WTC11 (cell line): ENCODE results near the gene OR7E24. TPM values are rescaled to one million over a fixed set of nuclear protein-coding genes. Genes with fewer than 3 reads are reported as not detected.

ENCODE experiments used
- ATAC-seq: fragments of 200-7000 bp; cut with Tn5 transposase; 2 replicates; pipeline ENCODE4 v1.10.0; 2021; ENCODE audit warnings: mild to moderate bottlenecking, moderate library complexity
- CTCF ChIA-PET: fragments of 300-600 bp; sonication (Branson Sonifier 250); formaldehyde crosslinking; loops from one replicate; lab custom pipeline; 2021; ENCODE audit warnings: antibody characterized with exemption; lab: Charles Lee
- POLR2A ChIA-PET: fragments of 350-600 bp; sonication (Branson Sonifier 250); formaldehyde crosslinking; loops from one replicate; lab custom pipeline; 2021; ENCODE audit warnings: antibody characterized with exemption; lab: Charles Lee
- DNase-seq: peaks from one replicate; pipeline ENCODE4 v3.0.0; 2021; ENCODE audit warnings: low spot score
- H3K27ac Mint-ChIP-seq: 2 replicates; pipeline ENCODE4 v1.8.0; 2021; ENCODE audit warnings: mixed read lengths
- H3K27me3 Mint-ChIP-seq: 2 replicates; pipeline ENCODE4 v1.8.0; 2021; ENCODE audit warnings: low read depth, mild to moderate bottlenecking, moderate library complexity, mixed read lengths
- H3K36me3 Mint-ChIP-seq: 2 replicates; pipeline ENCODE4 v1.8.0; 2021; ENCODE audit warnings: mixed read lengths
- H3K4me1 Mint-ChIP-seq: 2 replicates; pipeline ENCODE4 v1.8.0; 2022; ENCODE audit warnings: mixed read lengths
- H3K4me3 Mint-ChIP-seq: 2 replicates; pipeline ENCODE4 v1.8.0; 2021; ENCODE audit warnings: mild to moderate bottlenecking, moderate library complexity, mixed read lengths
- H3K9me3 Mint-ChIP-seq: 2 replicates; pipeline ENCODE4 v1.8.0; 2021; ENCODE audit warnings: mixed read lengths
- EMX1 ChIP-seq: fragments of 250-450 bp; sonication (Bioruptor Pico); IDR thresholded peaks from 2 replicates; pipeline ENCODE4 v1.8.0; 2021; ENCODE audit warnings: mild to moderate bottlenecking
- GTF2I ChIP-seq: fragments of 250-450 bp; sonication (Bioruptor Pico); conservative IDR thresholded peaks from 2 replicates; pipeline ENCODE4 v1.4.0; 2021; ENCODE audit warnings: mild to moderate bottlenecking
- HMGA2 ChIP-seq: fragments of 250-450 bp; sonication (Bioruptor Pico); IDR thresholded peaks from 2 replicates; pipeline ENCODE4 v1.4.0; 2021; ENCODE audit warnings: mild to moderate bottlenecking, moderate library complexity
- NFATC4 ChIP-seq: fragments of 250-450 bp; sonication (Bioruptor Pico); IDR thresholded peaks from 2 replicates; pipeline ENCODE4 v1.9.0; 2021; ENCODE audit warnings: mild to moderate bottlenecking
- NR3C1 ChIP-seq: sonication (generic); formaldehyde crosslinking; conservative IDR thresholded peaks from 2 replicates; pipeline ENCODE4 v1.8.1; 2023; ENCODE audit warnings: low read depth, mild to moderate bottlenecking, missing genetic modification reagents
- PRRX2 ChIP-seq: fragments of 250-450 bp; sonication (Bioruptor Pico); IDR thresholded peaks from 2 replicates; pipeline ENCODE4 v1.8.0; 2021; ENCODE audit warnings: mild to moderate bottlenecking
- SOX15 ChIP-seq: fragments of 250-450 bp; sonication (Bioruptor Pico); IDR thresholded peaks from 2 replicates; pipeline ENCODE4 v1.9.0; 2021; ENCODE audit warnings: mild to moderate bottlenecking
- TP53 ChIP-seq: sonication (generic); formaldehyde crosslinking; IDR thresholded peaks from 2 replicates; pipeline ENCODE4 v1.8.1; 2023; ENCODE audit warnings: mild to moderate bottlenecking, missing genetic modification reagents
- ZBTB21 ChIP-seq: sonication (generic); formaldehyde crosslinking; IDR thresholded peaks from 2 replicates; pipeline ENCODE4 v1.8.1; 2023; ENCODE audit warnings: mild to moderate bottlenecking, missing genetic modification reagents, borderline replicate concordance
- total RNA-seq: library from RNA; stranded (reverse); gene quantifications from 3 replicates; pipeline ENCODE4 v1.2.3, GENCODE V29; 2021
- TF ChIP-seq, protein P1 (sequence below): sonication (generic); formaldehyde crosslinking; IDR thresholded peaks from 2 replicates; pipeline ENCODE4 v1.8.0; 2023; ENCODE audit warnings: missing genetic modification reagents
- TF ChIP-seq, protein P2 (sequence below): sonication (generic); formaldehyde crosslinking; conservative IDR thresholded peaks from 2 replicates; pipeline ENCODE4 v1.8.1; 2022; ENCODE audit warnings: mild to moderate bottlenecking, missing genetic modification reagents
- TF ChIP-seq, protein P3 (sequence below): sonication (generic); formaldehyde crosslinking; IDR thresholded peaks from 2 replicates; pipeline ENCODE4 v1.8.0; 2022; ENCODE audit warnings: missing genetic modification reagents
- TF ChIP-seq, protein P4 (sequence below): sonication (generic); formaldehyde crosslinking; IDR thresholded peaks from 2 replicates; pipeline ENCODE4 v1.8.1; 2023; ENCODE audit warnings: mild to moderate bottlenecking, missing genetic modification reagents, borderline replicate concordance

OR7E24 gene
- total RNA-seq, 1 experiment from 2014 or later = not detected

DNA sequence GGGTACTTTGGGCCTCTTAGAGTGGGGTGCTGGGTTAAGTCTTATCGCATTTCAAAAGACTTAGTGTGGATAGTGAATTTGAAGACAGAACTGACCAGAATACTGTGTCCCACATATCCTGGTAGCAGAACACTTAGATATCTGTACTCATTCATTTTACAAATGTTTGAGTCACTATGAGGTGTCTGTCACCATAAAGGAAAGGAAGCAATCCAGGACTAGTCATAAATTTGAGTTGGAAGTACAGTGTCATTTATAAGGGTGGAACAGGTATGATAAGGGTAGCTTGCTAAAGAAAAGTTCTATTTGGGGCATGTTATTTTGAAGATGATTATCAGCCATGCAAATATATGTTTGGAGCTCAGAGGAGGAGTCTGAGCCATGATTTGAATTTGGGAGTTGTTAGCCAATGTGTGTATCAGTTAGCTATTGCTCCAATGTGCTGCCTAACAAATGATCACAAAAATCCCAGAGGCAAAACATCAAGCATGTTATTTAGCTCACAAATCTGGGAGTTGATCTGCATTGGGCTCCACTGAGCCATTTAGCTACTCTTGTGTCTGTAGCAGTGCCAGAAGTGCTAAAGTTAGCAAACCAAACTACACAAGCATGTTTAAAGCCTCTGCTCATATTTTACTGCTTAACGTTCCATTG, 38.6 kb downstream of the OR7E24 start:
- no peak overlapping the region for H3K4me3 Mint-ChIP-seq
- TF ChIP-seq EMX1 (CRISPR knock-in tag) (no peak), PRRX2 (CRISPR knock-in tag) (no peak), SOX15 (CRISPR knock-in tag) (no peak), TP53 (CRISPR knock-in tag) (no peak), HMGA2 (no peak), GTF2I (CRISPR knock-in tag) (no peak)
- TF ChIP-seq, protein P1, sequence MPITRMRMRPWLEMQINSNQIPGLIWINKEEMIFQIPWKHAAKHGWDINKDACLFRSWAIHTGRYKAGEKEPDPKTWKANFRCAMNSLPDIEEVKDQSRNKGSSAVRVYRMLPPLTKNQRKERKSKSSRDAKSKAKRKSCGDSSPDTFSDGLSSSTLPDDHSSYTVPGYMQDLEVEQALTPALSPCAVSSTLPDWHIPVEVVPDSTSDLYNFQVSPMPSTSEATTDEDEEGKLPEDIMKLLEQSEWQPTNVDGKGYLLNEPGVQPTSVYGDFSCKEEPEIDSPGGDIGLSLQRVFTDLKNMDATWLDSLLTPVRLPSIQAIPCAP (CRISPR knock-in tag) = no peak
- TF ChIP-seq, protein P2, sequence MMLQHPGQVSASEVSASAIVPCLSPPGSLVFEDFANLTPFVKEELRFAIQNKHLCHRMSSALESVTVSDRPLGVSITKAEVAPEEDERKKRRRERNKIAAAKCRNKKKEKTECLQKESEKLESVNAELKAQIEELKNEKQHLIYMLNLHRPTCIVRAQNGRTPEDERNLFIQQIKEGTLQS (CRISPR knock-in tag) = no peak
- TF ChIP-seq, protein P3, sequence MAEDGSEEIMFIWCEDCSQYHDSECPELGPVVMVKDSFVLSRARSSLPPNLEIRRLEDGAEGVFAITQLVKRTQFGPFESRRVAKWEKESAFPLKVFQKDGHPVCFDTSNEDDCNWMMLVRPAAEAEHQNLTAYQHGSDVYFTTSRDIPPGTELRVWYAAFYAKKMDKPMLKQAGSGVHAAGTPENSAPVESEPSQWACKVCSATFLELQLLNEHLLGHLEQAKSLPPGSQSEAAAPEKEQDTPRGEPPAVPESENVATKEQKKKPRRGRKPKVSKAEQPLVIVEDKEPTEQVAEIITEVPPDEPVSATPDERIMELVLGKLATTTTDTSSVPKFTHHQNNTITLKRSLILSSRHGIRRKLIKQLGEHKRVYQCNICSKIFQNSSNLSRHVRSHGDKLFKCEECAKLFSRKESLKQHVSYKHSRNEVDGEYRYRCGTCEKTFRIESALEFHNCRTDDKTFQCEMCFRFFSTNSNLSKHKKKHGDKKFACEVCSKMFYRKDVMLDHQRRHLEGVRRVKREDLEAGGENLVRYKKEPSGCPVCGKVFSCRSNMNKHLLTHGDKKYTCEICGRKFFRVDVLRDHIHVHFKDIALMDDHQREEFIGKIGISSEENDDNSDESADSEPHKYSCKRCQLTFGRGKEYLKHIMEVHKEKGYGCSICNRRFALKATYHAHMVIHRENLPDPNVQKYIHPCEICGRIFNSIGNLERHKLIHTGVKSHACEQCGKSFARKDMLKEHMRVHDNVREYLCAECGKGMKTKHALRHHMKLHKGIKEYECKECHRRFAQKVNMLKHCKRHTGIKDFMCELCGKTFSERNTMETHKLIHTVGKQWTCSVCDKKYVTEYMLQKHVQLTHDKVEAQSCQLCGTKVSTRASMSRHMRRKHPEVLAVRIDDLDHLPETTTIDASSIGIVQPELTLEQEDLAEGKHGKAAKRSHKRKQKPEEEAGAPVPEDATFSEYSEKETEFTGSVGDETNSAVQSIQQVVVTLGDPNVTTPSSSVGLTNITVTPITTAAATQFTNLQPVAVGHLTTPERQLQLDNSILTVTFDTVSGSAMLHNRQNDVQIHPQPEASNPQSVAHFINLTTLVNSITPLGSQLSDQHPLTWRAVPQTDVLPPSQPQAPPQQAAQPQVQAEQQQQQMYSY (CRISPR knock-in tag) = no peak
- TF ChIP-seq, protein P4, sequence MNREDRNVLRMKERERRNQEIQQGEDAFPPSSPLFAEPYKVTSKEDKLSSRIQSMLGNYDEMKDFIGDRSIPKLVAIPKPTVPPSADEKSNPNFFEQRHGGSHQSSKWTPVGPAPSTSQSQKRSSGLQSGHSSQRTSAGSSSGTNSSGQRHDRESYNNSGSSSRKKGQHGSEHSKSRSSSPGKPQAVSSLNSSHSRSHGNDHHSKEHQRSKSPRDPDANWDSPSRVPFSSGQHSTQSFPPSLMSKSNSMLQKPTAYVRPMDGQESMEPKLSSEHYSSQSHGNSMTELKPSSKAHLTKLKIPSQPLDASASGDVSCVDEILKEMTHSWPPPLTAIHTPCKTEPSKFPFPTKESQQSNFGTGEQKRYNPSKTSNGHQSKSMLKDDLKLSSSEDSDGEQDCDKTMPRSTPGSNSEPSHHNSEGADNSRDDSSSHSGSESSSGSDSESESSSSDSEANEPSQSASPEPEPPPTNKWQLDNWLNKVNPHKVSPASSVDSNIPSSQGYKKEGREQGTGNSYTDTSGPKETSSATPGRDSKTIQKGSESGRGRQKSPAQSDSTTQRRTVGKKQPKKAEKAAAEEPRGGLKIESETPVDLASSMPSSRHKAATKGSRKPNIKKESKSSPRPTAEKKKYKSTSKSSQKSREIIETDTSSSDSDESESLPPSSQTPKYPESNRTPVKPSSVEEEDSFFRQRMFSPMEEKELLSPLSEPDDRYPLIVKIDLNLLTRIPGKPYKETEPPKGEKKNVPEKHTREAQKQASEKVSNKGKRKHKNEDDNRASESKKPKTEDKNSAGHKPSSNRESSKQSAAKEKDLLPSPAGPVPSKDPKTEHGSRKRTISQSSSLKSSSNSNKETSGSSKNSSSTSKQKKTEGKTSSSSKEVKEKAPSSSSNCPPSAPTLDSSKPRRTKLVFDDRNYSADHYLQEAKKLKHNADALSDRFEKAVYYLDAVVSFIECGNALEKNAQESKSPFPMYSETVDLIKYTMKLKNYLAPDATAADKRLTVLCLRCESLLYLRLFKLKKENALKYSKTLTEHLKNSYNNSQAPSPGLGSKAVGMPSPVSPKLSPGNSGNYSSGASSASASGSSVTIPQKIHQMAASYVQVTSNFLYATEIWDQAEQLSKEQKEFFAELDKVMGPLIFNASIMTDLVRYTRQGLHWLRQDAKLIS (CRISPR knock-in tag) = no peak
- DNase-seq (no peak), ATAC-seq (no peak)
- ChIA-PET POLR2A (no interaction called here), CTCF (no interaction called here)
- H3K27me3 Mint-ChIP-seq = peaks cover 2% of the 10 kb centered on the region; the same call in 1 of the 2 replicates
- peaks cover 51% of the 10 kb centered on the region for H3K36me3 Mint-ChIP-seq
- H3K9me3 Mint-ChIP-seq = peaks cover 65% of the 10 kb centered on the region
- no peaks in the 10 kb centered on the region for H3K4me1 Mint-ChIP-seq
- H3K27ac Mint-ChIP-seq = no peak overlapping the region

DNA sequence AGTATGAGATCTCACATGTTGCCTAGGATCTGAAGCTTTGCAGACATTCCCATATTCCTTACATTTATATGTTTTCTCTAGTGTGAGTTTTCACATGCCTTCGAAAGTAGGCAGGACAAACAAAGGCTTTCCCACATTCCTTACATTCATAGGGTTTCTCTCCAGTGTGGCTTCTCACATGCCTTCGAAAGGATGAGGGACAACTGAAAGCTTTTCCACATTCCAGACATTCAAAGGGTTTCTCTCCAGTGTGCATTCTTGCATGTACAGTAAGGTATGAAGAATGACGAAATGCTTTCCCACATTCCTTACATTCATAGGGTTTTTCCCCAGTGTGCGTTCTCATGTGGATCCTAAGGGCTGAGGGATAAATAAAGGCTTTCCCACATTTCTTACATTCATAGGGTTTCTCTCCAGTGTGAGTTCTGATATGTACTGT, 44.7 kb downstream of the OR7E24 start:
- DNase-seq = no peak
- ChIA-PET POLR2A (no interaction called here), CTCF (no interaction called here)
- no peaks in the 10 kb centered on the region for H3K4me1 Mint-ChIP-seq
- peaks cover 78% of the 10 kb centered on the region for H3K36me3 Mint-ChIP-seq
- H3K27me3 Mint-ChIP-seq = peaks cover 7% of the 10 kb centered on the region
- ATAC-seq = no peak
- no peak overlapping the region for H3K4me3 Mint-ChIP-seq
- TF ChIP-seq, protein P4 (CRISPR knock-in tag) = no peak
- no peak for TF ChIP-seq NR3C1
- TF ChIP-seq NFATC4 (CRISPR knock-in tag) = no peak
- TF ChIP-seq ZBTB21 (CRISPR knock-in tag) = no peak
- TF ChIP-seq, all 79 proteins: peak for 0
- Mint-ChIP-seq H3K9me3 (peaks cover 80% of the 10 kb centered on the region), H3K27ac (no peak overlapping the region)
